Hindlimb muscle (tissue), 1 donor: ENCODE results near the gene DNER. TPM values are rescaled to one million over a fixed set of nuclear protein-coding genes. Genes with fewer than 3 reads are reported as not detected.
"Not testable (repeated sequence)": the region's sequence is repeated elsewhere in the genome, so short reads cannot be mapped to it uniquely, and the experiment has no call there.

ENCODE experiments used
- DNase-seq: peaks from one replicate; pipeline ENCODE4 v3.0.0-alpha.2; 2013
- polyA plus RNA-seq: library from polyadenylated mRNA; unstranded; fragments of 120-200 nt; gene quantifications from one replicate; pipeline ENCODE4 v1.2.1, GENCODE V29; 2013; ENCODE audit not compliant: insufficient read length

Gene DNER
- polyA plus RNA-seq, 1 donor: 1.1 TPM

DNA sequence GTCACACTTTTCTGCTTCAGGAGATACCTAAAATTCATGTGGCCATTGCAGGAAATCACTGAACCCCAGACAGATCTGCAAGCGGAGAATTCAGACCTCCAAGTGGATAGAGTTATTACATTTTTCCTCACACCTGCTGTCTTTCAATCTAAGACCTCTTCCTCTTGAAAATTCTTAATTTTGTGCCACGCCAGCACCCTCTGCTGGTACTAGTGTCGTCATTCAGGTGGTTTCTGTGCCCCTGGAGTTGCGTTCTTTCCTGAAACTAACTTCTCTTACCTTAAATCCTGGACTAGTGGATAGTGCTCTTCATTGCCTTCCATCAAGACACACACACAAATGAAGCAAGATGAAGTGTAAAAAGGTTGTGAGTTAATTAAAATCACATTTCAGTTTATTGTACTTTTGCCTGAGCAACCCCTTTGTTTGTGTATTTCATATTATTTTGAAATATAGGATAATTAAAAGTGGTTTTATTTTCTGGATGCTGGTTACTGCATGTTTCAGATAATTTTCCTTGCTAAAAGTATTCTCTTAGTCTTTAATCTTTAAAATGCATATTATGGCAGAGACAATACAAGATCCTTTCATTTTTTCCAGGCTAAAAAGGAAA, 1.6 kb upstream of the DNER start:
- peak; percentile 4 for DNase-seq

DNA sequence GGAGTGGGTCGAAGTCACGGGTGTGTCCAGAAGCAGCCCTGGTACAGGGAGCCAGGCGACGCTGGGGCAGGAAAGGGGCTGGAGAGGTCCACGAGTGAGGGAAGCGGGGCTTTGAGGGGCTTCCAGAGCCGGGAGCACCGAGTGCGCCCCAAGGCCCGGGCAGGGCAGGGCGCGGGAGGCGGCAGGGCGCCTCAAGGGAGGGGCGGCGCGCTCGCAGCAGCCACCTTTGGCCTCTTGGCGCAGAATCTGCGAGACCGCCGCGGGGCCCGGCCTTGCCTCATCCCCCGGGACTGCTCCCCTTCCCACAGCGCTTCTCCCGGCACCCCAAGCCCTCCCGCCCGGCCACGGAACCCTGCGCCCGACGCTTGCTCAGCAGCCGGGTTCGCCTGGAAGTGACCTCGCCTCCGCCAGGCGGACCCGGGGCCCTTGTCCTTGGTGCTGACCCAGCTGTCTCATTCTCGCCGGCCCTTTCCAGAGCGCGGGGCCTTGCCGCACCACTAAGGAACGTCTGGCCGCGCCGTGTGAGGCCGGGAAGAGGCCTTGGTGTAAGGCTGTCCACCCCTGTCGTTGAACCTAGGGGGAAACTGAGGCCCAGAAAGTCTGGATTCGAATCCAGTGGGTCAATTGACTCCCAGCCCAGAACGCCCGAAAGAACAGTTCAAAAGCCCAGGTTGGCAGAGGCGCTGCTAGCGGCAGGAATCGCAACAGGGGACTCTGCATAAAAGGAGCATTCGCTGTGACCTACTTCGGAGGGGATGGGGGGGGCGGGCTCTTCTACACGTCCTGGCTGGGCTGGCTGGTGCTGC, 584 bp upstream of the DNER start:
- DNase-seq: peak; percentile 66

DNA sequence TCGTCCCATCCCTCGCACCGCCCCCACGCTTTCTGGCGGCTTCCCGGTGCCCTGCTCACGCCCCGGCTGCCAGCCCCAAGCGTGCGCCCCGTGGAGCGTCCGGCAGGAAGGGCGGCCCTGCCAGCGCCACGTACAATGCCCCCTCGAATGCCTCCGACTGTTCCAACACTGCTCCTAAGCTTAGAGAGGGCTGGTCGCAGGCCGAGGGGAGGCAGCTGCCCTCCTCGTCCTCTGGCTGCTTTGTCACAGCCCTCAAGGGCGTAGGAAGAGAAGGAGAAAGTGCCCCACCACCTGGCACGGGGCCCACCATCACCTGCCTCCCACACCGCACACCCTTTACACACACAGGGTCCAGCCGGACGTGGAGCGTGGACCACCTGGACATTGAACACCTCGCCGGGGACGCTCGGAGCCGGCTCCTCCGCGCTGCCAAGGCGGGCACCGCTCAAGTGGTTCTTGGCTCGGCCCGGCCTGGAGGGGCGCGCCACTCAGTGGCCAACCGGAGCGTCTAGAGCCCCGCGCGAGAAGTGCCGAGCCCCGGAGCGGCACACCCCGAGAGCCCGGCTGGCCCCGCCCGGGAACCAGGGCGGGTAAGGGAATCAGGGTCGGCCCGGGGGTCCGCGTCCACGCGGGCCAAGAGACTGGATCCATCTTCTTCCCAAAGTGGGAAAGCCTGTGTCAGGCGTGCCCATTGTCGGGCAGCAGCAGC, 830 bp downstream of the DNER start:
- DNase-seq: no peak

DNA sequence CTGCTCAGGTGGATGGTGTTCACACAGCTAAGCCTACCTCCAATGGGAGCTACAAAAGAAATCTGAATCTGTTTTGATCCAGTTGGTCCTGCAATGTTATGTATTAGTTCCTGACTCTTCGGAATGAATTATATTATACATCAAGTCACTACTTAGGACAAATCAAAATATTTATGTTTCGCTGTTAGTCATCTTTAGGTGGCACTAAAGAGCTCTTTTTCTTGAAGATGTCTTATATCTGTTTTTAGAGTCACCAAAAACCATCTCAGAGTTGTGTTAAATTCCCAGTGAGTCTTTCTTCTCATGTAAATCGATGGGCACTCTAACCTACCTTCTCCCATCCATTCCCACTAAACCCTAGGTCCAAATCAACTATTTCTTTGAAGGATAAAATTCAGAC, 2.2 kb downstream of the DNER start:
- no peak for DNase-seq

DNA sequence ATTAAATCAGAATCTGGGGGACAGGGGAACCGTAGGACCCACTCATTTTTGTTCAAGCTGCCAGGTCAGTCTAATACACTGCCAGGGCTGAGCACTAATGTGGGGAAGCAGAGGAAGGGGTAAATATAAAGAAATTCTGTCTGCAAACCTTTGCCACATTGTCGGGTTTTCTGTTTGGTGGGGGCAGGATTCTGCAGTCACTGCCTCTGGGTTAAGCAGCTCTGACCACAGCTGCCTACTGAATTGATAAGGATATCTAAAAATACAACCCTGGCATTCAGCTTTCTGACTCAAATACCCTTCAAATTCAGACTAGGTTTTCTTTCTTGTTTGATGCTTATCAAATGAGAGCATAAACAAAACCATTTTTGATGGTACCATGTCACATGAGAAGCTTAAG, 6.0 kb downstream of the DNER start:
- DNase-seq: no peak

DNA sequence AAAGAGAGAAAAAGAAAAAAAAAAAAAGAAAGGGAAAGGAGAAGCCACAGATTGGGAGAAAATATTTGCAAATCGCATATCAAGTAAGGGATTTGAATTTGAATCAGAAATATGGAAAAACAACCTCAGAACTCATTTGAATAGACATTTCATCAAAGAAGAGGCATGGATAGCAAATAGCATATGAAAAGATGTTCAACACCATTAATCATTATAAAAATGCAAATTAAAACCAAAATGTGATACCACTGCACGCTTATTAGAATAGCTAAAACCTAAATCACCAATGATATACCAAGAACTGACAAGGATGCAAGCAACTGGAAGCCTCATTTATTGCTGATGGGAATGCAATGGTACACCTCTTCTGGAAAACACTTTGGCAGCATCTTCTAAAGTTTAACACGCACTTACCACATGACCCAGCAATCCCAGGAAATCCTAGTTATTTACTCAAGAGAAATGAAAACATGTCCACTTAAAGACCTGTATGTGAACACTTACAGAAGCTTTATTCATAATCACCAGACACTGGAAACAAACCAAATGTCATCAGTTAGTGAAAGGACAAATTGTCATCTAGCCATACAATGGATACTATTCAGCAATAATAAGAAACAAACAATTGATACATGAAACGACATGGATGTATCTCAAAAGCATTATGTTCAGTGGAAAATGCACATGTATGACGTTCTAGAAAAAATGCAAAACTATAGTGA, 10.3 kb downstream of the DNER start:
- DNase-seq: no peak

DNA sequence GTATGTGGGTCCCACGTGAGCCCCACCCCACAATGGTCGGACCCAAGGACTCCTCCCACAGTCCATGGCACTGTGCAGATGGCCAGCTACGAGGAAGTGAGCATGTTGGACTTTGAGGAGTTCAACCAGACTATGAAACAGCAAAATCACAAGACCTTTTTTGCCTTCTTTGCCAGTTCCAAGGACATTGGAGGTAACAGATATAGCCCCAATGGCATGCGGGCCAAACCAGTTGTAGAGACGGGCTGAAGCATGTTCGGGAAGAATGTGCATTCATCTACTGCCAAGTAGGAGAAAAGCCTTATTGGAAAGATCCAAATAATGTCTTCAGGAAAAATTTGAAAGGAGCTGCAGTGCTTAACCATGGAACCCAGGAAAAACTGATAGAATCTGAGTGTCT, 12.6 kb downstream of the DNER start:
- DNase-seq: no peak

DNA sequence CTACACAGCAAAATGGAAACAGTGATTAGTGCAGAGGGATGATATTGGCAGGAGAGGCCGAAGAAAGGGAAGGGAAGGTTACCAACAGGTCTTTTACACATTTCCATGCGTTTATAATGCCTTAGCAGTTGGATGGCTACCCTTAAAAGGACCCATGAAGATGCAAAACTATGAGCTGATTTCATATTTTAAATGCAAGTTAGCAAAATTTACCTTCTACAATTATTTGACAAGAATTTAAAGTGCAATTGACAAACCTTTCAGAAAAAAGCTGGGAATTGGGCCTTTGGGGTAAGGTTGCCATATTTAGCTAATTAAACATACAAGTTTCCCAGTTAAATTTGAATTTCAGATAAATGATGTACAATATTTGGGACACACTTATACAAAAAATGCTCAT, 13.3 kb downstream of the DNER start:
- DNase-seq: no peak

DNA sequence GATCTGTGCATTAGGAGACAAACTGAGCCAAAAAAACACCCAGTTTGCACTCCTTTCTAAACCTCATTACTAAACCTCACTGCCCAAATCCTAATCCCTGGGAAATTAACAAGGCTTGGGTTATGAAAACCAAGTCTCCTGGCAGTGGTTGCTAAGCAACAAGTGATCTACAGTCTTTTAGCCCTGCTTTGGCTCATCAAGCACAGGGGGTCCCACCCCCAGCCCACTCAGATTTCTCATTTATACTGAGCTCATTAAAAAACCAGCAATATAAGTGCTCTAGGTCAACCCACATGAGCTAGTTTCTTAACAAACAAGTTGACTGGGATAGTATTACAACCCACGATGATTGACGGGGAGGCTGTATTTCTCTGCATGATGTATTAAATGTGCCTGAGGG, 18.4 kb downstream of the DNER start:
- DNase-seq: no peak

DNA sequence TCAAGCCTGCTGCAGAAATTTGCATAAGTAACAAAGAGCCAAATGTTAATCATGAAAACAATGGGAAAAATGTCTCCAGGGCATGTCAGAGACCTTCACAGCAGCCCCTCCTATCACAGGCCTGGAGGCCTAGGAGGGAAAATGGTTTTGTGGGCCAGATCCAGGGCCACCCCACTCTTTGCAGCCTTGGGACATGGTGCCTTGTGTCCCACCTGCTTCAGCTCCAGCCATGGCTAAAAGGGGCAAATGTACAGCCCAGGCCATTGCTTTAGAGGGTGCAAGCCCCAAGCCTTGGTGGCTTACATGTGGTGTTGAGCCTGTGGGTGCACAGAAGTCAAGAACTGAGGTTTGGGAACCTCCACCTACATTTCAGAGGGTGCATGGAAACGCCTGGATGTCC, 20.5 kb downstream of the DNER start:
- not testable (repeated sequence) for DNase-seq

DNA sequence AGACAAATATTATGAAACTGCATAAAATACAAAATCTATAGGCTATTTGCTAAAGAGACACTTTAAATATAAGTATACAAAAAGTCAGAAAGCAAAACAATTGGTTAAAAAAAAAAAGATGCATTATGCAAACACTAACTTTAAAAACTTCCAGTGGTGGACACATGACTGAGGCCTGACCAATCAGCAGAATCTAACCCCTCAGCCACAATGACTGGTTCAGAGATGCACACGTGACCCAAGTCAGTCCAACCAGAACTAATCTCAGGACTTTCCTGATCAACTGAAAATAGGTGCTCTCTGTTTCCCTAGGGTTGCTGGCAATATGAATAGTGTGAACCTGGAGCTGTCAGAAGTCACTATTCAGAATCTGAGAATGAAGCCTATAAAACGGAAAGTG, 22.7 kb downstream of the DNER start:
- no peak for DNase-seq

DNA sequence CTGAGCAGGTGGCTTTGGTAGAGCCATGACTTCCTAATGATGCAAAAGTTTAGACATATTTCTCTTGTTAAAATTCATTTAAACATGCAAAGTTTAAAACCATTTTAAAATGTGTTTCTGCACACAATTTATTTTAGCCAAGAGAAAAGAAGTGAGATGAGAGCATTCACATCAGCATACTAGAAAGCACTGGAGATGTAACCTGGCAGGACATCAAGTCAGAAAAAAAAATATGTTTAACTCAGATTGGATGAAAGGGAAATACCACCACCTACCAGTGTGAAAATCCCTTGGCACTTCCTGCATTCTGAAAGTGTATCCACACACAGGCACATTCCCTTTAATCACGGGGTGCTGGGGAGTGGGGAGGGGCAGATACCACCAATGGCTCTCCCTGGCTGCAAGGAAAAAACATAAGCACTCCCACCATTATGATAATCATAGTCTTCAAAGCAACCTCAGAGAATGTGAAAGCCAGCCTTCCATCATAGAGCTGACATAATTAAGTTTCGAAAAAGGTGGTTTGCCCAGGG, 25.0 kb downstream of the DNER start:
- DNase-seq: no peak

DNA sequence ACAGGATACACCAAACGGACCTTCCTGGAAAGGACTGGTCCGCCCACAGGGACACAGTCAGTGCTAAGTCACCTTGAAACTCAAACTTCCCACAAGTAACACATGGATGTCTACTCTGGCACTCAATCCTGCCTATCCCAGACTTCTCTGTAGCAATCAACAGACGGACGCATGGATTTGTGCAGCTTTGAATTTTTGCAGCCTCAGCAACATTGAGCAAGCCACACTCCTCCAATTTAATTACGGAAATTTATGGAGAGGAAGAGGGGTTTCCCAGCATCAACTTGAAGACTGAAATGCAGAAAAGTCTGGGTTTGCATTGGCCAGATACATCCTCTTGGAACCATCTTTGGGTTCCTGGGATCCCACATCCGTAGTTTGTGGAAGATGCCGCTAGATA, 26.2 kb downstream of the DNER start:
- no peak for DNase-seq

DNA sequence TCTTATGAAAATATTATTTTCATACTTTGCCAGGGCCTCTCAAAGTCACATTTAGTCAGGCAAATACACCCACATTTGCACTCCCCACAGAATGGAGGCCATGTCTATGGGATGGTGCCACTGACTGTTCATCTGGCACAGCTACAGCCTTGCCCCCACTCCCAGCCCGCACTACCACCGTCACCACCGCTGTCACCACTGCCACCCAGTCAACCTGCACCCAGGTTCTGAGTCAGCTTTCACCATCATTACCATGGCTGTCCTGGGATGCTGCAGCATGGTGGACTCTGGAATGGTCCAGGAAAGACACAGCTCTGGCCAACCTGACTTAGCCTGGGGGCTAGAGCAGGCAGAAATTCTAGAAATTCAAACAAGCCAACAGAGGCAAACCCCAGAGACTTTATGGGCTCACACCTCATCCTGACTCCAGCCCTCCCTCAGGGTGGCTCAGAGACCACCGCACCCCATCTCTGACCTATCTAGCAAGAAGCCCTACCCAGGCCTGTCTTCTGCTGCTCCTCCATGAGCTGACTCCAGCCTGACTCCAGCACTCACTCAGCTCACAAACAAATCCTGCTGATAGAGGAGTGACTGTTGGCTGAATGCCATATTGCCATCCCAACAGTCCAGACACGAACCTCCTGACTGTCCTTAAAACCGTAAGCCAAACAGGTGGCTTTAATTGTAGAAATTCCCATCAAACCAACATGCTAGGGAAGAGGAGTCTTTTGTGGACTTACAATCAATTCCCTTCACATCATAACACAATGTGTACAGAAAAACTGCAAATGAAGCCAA, 28.0 kb downstream of the DNER start:
- no peak for DNase-seq

DNA sequence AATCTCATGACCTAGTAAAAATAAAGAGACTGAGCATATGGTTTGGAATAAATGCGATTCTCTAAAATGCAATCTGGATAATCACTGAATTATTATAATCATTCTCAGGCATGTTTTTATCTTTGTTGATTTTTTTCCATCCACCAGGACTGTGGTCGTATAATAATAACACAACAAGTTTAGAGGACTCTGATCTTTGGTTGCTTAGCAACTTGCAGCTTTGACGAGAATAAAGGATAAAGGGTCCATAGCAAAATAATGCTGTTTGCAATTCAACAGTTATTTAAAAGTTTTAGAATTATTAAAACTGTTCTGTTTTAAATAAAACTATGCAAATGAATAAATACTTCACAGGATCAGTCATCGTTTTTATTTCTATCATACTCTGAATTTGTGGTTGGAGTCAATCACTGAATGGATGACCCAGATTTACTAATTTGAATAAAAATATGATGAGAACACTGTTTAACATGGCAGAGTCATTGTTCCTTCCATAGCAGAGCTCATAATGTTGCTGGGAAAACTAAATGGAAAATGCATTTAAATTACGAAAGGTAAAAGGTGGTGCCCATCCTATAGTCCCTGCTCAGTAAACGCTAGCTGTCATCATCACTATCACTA, 29.3 kb downstream of the DNER start:
- no peak for DNase-seq

DNA sequence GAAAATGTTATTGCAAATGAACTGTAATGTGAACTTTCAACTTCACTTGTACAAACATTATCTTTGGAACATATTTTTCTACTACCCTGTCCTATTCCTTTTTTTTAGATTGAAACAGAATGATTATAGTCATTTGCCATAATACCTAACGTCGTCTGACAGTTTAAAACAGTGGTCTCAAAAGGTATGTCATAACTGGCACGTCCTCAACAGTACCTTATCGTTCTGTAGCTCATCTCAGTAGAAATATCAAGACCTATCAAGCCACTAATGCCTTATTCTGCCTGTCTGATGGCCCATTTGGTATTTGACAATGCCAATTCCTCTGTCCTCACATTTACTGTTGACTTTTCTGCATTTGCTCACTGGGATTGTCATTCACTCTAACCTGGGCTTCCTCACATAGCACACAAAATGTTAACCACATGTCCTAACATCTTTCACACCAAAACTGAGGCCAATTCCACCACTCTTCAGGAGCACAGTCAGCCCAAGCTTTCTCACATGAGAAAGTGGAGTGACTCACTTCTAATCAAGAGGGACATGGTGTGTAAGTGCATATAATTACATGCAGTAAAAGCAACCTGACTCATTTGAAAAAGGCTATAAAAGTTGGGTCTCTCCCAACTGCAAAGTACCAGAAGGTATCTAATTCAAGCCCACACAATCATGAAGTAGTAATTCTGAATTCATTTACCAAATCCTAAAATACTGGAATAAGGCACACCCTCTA, 34.8 kb downstream of the DNER start:
- DNase-seq: no peak

DNA sequence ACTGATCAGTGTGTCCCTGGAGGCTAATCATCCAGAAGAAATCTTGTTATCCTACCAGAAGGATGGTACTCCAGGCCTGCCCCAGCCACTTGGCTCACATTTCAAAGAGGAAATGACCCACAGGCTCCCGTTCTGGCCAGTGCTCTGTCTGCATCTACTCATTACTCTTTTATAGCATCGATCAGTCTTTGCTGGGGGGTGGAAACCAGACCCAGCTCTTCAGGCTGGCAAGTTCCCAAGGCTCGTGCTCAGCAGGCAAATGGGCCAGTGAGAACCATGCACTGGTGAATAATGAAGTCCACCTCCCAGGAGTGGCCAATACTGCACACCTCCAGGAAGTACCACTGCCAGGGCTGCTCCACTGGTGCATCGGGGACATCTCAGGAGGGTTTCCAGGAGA, 38.8 kb downstream of the DNER start:
- DNase-seq: no peak

DNA sequence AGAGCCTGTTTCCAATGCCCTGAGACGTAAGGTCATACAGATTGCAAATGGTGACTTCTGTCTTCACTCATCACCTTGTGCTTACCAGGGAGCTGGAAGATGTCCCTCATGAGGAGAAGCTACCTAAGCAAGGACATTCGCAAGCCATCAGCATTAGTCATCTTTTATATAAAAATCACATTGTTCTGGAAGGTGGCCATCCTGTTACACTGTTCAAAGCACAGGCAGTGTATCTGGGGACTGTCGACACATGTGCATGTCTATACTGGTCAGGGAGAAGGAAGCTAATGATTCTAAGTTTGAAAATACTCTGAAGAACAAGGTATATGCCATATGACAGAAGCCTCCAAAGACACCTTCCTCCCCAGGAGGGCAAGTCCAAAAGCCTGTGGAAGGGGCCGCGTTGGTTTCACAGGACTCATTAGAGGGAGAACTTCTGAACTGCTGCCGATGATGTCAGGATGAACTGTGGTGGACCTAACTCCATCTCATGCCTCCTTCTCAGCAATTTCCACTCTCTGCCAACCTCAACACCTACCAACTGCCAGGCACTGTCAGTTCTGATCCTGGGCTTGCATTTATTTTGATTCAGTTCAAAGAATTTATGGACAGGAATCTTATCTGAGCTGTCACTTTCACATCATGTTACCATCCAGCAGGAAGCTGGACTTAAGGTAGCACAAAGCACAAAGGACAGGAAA, 39.4 kb downstream of the DNER start:
- no peak for DNase-seq

DNA sequence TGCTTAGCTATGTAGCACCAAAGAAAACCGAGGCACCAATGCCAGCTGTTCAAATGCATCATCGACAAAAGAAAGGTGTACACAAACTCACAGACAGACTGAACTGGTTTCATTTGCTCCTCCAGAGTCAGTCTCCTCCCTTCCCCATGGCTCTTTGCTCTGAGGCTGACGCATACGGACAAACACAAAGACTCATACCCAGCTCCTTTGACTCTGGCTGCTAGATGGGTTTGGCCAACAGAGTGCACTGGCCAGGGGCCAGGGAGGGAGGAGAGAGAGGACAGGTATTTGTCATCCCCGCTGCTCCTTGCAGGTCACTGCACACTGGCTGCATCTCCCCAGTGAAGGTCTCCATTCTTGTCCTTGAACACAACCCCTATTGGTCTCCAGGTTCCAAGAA, 40.7 kb downstream of the DNER start:
- DNase-seq: no peak

DNA sequence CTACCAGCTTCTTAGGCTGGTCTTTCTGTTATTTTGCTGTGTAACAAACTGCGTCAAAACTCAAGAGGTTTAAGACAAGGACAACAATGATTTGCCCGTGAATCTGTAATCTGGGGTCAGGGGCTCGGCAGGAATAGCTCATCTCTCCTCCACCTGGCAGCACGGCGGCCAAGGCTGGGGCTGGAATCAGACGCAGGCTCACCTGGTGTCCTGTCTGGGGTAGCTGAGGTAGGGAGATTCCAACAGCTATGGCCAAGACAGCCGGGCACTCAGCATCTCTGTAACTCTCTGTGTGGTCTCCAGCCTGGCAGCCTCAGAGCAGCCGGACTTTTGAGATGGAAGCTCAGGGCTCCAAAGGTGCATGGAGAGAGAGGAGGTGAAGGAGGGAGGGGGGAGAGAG, 42.3 kb downstream of the DNER start:
- DNase-seq: no peak
